Measurements from ENCODE around the gene CD300LD.
"Not testable (repeated sequence)": the region's sequence is repeated elsewhere in the genome, so short reads cannot be mapped to it uniquely, and the experiment has no call there.

The CD300LD gene

GRCh38 chr17:74578979-74579378 lies 13.1 kb downstream of the CD300LD start:
- H4K20me1 ChIP-seq (ENCODE audit: control insufficient read depth, insufficient read depth, low read depth, low read length): no peaks in the 10 kb centered on the region
- H3K27ac ChIP-seq (ENCODE audit: low read depth, low read length): no peak overlapping the region
- H3K79me2 ChIP-seq (ENCODE audit: control insufficient read depth, low read length): no peaks in the 10 kb centered on the region
- no peaks in the 10 kb centered on the region for H3F3A ChIP-seq (ENCODE audit: control insufficient read depth, insufficient read depth)
- no peaks in the 10 kb centered on the region for H3K27me3 ChIP-seq (ENCODE audit: control insufficient read depth, low read length)
- TF ChIP-seq EZH2phosphoT487 (IDR thresholded peaks at IDR 0.05; ENCODE audit: borderline replicate concordance, low read length): no peak
- TF ChIP-seq, protein P1, sequence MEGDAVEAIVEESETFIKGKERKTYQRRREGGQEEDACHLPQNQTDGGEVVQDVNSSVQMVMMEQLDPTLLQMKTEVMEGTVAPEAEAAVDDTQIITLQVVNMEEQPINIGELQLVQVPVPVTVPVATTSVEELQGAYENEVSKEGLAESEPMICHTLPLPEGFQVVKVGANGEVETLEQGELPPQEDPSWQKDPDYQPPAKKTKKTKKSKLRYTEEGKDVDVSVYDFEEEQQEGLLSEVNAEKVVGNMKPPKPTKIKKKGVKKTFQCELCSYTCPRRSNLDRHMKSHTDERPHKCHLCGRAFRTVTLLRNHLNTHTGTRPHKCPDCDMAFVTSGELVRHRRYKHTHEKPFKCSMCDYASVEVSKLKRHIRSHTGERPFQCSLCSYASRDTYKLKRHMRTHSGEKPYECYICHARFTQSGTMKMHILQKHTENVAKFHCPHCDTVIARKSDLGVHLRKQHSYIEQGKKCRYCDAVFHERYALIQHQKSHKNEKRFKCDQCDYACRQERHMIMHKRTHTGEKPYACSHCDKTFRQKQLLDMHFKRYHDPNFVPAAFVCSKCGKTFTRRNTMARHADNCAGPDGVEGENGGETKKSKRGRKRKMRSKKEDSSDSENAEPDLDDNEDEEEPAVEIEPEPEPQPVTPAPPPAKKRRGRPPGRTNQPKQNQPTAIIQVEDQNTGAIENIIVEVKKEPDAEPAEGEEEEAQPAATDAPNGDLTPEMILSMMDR (IDR thresholded peaks at IDR 0.05; ENCODE audit: low read depth, low read length, poor library complexity, severe bottlenecking): no peak
- H3K4me1 ChIP-seq (ENCODE audit: control insufficient read depth, low read length): no peaks in the 10 kb centered on the region
- H3K36me3 ChIP-seq (ENCODE audit: control insufficient read depth, low read length): no peaks in the 10 kb centered on the region
- H3K4me3 ChIP-seq (ENCODE audit: low read length): no peak overlapping the region
- no peak overlapping the region for H3K4me2 ChIP-seq (ENCODE audit: low read length)
- H3K9me2 ChIP-seq (replicated peaks; ENCODE audit: control insufficient read depth, low read length): no peaks in the 10 kb centered on the region
- no peaks in the 10 kb centered on the region for H3K9me3 ChIP-seq (ENCODE audit: control insufficient read depth, insufficient read depth, low read length)

GRCh38 chr17:74574489-74575142 lies 17.5 kb downstream of the CD300LD start:
- Histone ChIP-seq H3K4me2 (ENCODE audit: low read length) (no peak overlapping the region), H3K9me2 (replicated peaks; ENCODE audit: control insufficient read depth, low read length) (no peaks in the 10 kb centered on the region), H3K36me3 (ENCODE audit: control insufficient read depth, low read length) (no peaks in the 10 kb centered on the region), H4K20me1 (ENCODE audit: control insufficient read depth, insufficient read depth, low read depth, low read length) (no peaks in the 10 kb centered on the region), H3K79me2 (ENCODE audit: control insufficient read depth, low read length) (no peaks in the 10 kb centered on the region), H3K9me3 (ENCODE audit: control insufficient read depth, insufficient read depth, low read length) (no peaks in the 10 kb centered on the region), H3K27me3 (ENCODE audit: control insufficient read depth, low read length) (peaks cover 4% of the 10 kb centered on the region; the same call in 1 of the 2 replicates), H3F3A (ENCODE audit: control insufficient read depth, insufficient read depth) (no peaks in the 10 kb centered on the region), H3K4me1 (ENCODE audit: control insufficient read depth, low read length) (no peaks in the 10 kb centered on the region), H3K4me3 (ENCODE audit: low read length) (no peak overlapping the region), H3K27ac (ENCODE audit: low read depth, low read length) (no peak overlapping the region)
- TF ChIP-seq, protein P1 (IDR thresholded peaks at IDR 0.05; ENCODE audit: low read depth, low read length, poor library complexity, severe bottlenecking): no peak
- TF ChIP-seq EZH2phosphoT487 (IDR thresholded peaks at IDR 0.05; ENCODE audit: borderline replicate concordance, low read length): no peak

- H3K4me1 ChIP-seq (ENCODE audit: control insufficient read depth, low read length); H3K36me3 ChIP-seq (ENCODE audit: control insufficient read depth, low read length); H3K27ac ChIP-seq (ENCODE audit: low read depth, low read length); H4K20me1 ChIP-seq (ENCODE audit: control insufficient read depth, insufficient read depth, low read depth, low read length); H3K4me3 ChIP-seq (ENCODE audit: low read length); H3K4me2 ChIP-seq (ENCODE audit: low read length); H3K9me3 ChIP-seq (ENCODE audit: control insufficient read depth, insufficient read depth, low read length); H3F3A ChIP-seq (ENCODE audit: control insufficient read depth, insufficient read depth); H3K9me2 ChIP-seq (replicated peaks; ENCODE audit: control insufficient read depth, low read length); H3K79me2 ChIP-seq (ENCODE audit: control insufficient read depth, low read length); H3K27me3 ChIP-seq (ENCODE audit: control insufficient read depth, low read length): not testable (repeated sequence)
Observed at GRCh38 chr17:74573635-74574034, 18.4 kb downstream of the CD300LD start.

GRCh38 chr17:74573169-74573568 lies 18.9 kb downstream of the CD300LD start:
- Histone ChIP-seq H3K4me1 (ENCODE audit: control insufficient read depth, low read length) (no peaks in the 10 kb centered on the region), H3K9me2 (replicated peaks; ENCODE audit: control insufficient read depth, low read length) (no peaks in the 10 kb centered on the region), H3F3A (ENCODE audit: control insufficient read depth, insufficient read depth) (no peaks in the 10 kb centered on the region), H3K27ac (ENCODE audit: low read depth, low read length) (no peak overlapping the region), H3K4me2 (ENCODE audit: low read length) (no peak overlapping the region), H3K27me3 (ENCODE audit: control insufficient read depth, low read length) (peaks cover 4% of the 10 kb centered on the region; the same call in 1 of the 2 replicates), H3K4me3 (ENCODE audit: low read length) (no peak overlapping the region), H3K79me2 (ENCODE audit: control insufficient read depth, low read length) (no peaks in the 10 kb centered on the region), H3K36me3 (ENCODE audit: control insufficient read depth, low read length) (no peaks in the 10 kb centered on the region), H3K9me3 (ENCODE audit: control insufficient read depth, insufficient read depth, low read length) (no peaks in the 10 kb centered on the region), H4K20me1 (ENCODE audit: control insufficient read depth, insufficient read depth, low read depth, low read length) (no peaks in the 10 kb centered on the region)
- TF ChIP-seq, protein P1 (IDR thresholded peaks at IDR 0.05; ENCODE audit: low read depth, low read length, poor library complexity, severe bottlenecking): no peak
- TF ChIP-seq EZH2phosphoT487 (IDR thresholded peaks at IDR 0.05; ENCODE audit: borderline replicate concordance, low read length): no peak
